Measurements from ENCODE around the gene FBN2. TPM values are rescaled to one million over a fixed set of nuclear protein-coding genes. Genes with fewer than 3 reads are reported as not detected.

Gene FBN2
- total and polyA plus RNA-seq, 2 experiments from 2014 or later, result 725 to 2,094 TPM

DNA sequence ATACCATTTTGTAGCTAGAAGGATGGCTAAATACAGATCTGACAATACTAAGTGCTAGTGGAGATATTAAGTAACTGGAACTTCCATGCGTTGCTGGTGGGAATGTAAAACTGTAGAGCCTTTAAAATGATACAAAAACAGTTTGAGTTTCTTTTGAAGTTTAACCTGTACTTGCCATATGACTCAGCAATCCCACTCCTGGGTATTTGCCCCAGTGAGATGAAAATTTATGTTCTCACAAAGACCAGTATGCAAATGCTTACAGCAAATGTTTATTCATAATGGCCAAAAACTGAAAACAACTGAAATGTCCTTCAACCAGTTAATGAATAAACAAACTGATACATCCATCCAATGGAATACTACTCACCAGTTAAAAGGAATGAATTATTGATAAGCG, 317.2 kb downstream of the FBN2 start:
- H3K27me3 ChIP-seq, result no peaks in the 10 kb centered on the region
- no peaks in the 10 kb centered on the region for H3K36me3 ChIP-seq
- no peaks in the 10 kb centered on the region for H3K9me3 ChIP-seq (ENCODE audit: low read depth)
- peaks cover 18% of the 10 kb centered on the region for H3K4me1 ChIP-seq (ENCODE audit: low read depth)
- no peak for DNase-seq (ENCODE audit: low read depth in 1 of 2, low spot score in 1 of 2)
- H3K27ac ChIP-seq, result no peak overlapping the region
- TF ChIP-seq, protein P1, sequence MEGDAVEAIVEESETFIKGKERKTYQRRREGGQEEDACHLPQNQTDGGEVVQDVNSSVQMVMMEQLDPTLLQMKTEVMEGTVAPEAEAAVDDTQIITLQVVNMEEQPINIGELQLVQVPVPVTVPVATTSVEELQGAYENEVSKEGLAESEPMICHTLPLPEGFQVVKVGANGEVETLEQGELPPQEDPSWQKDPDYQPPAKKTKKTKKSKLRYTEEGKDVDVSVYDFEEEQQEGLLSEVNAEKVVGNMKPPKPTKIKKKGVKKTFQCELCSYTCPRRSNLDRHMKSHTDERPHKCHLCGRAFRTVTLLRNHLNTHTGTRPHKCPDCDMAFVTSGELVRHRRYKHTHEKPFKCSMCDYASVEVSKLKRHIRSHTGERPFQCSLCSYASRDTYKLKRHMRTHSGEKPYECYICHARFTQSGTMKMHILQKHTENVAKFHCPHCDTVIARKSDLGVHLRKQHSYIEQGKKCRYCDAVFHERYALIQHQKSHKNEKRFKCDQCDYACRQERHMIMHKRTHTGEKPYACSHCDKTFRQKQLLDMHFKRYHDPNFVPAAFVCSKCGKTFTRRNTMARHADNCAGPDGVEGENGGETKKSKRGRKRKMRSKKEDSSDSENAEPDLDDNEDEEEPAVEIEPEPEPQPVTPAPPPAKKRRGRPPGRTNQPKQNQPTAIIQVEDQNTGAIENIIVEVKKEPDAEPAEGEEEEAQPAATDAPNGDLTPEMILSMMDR (IDR thresholded peaks at IDR 0.05; ENCODE audit: low read depth, low read length), result no peak
- H3K4me3 ChIP-seq, result no peak overlapping the region

DNA sequence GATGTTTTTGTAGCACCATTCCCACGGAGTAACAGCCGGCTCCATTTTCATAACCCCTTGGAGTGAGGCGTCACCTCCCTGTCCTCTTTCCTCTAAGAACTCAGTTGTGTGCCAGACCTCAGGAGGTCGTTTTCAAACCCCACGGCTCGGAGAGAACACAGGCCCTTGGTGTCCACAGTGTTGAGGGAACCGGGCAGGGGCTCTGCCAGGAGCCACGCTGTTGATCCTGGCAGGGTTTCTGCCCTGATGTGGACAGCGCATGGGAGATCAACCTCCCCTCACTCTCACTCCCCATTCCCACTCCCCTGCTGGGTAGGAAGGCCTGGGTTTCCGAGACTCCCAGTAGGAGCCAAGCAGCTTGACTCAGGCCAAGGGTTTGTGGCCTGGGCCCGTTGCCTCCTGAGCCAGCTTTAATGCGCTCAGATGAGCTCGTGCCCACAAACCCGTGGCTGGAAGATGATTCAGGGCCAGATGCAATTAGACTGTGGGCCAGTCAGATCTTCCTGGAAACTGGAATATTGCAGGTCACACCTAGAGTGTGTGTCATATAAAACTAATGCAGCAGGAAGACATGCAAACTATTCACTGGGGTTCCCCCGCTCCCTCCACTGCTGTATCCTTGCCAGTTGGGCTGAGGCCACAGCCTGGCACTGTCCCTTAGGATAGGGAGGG, 321.0 kb downstream of the FBN2 start:
- H3K4me1 ChIP-seq (ENCODE audit: low read depth), result no peaks in the 10 kb centered on the region
- DNase-seq (ENCODE audit: low read depth in 1 of 2, low spot score in 1 of 2), result peak in 1 of 2 donors; percentile 62
- TF ChIP-seq, protein P1 (IDR thresholded peaks at IDR 0.05; ENCODE audit: low read depth, low read length), result no peak
- H3K27ac ChIP-seq, result no peak overlapping the region
- H3K4me3 ChIP-seq, result no peak overlapping the region
- H3K9me3 ChIP-seq (ENCODE audit: low read depth), result no peaks in the 10 kb centered on the region
- no peaks in the 10 kb centered on the region for H3K27me3 ChIP-seq
- no peaks in the 10 kb centered on the region for H3K36me3 ChIP-seq

DNA sequence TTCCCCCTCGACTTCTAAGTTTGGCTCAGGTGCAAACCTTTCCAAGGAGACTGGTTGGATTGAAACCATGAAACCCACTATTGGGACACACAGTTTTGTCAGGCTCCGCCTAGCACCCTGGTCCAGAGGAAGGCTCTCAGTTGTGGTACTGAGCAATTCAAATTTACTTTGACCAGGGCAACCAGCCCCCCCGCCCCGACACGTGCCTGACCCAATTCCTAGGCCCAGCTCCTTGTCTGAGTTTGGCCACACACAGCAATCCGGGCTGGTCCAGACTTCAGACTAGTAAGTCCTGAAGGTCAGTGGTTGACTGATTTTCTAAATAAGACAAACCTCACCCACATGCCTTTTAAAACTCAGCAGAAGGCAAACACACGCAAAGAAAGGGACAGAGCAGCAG, 321.8 kb downstream of the FBN2 start:
- DNase-seq (ENCODE audit: low read depth in 1 of 2, low spot score in 1 of 2), result no peak
- no peaks in the 10 kb centered on the region for H3K27me3 ChIP-seq
- H3K4me1 ChIP-seq (ENCODE audit: low read depth), result no peaks in the 10 kb centered on the region
- H3K27ac ChIP-seq, result no peak overlapping the region
- H3K36me3 ChIP-seq, result no peaks in the 10 kb centered on the region
- TF ChIP-seq, protein P1 (IDR thresholded peaks at IDR 0.05; ENCODE audit: low read depth, low read length), result no peak
- H3K4me3 ChIP-seq, result no peak overlapping the region
- H3K9me3 ChIP-seq (ENCODE audit: low read depth), result no peaks in the 10 kb centered on the region

GRCh38 chr5:128213833-128214232, 324.2 kb downstream of the FBN2 start:
- Histone ChIP-seq H3K9me3 (ENCODE audit: low read depth) (no peaks in the 10 kb centered on the region), H3K4me1 (ENCODE audit: low read depth) (no peaks in the 10 kb centered on the region), H3K4me3 (no peak overlapping the region), H3K27ac (no peak overlapping the region), H3K36me3 (no peaks in the 10 kb centered on the region), H3K27me3 (no peaks in the 10 kb centered on the region)
- no peak for DNase-seq (ENCODE audit: low read depth in 1 of 2, low spot score in 1 of 2)
- TF ChIP-seq, protein P1 (IDR thresholded peaks at IDR 0.05; ENCODE audit: low read depth, low read length), result no peak

- H3K27ac ChIP-seq, result no peak overlapping the region
- no peak overlapping the region for H3K4me3 ChIP-seq
- H3K27me3 ChIP-seq, result no peaks in the 10 kb centered on the region
- H3K4me1 ChIP-seq (ENCODE audit: low read depth), result peaks cover 5% of the 10 kb centered on the region
- TF ChIP-seq, protein P1 (IDR thresholded peaks at IDR 0.05; ENCODE audit: low read depth, low read length), result peak; percentile 75
- H3K9me3 ChIP-seq (ENCODE audit: low read depth), result no peaks in the 10 kb centered on the region
- no peaks in the 10 kb centered on the region for H3K36me3 ChIP-seq
- peak; percentile 73 to 86 for DNase-seq (ENCODE audit: low read depth in 1 of 2, low spot score in 1 of 2)
Measured at GRCh38 chr5:128213340-128213739, 324.7 kb downstream of the FBN2 start.

Measured in cardiac muscle cell (in vitro differentiated cells and primary cell).